DMS79 (cell line): ENCODE data around the gene AFF3.
"Not testable (repeated sequence)": the region's sequence is repeated elsewhere in the genome, so short reads cannot be mapped to it uniquely, and the experiment has no call there.

Experiments used
- DNase-seq: peaks from one replicate; lab custom pipeline; 2025; lab: John Stamatoyannopoulos, UW

Gene AFF3

GRCh38 chr2:100142393-100142792, at the start of gene AFF3:
Gene AFF3, minus strand, starts transcription at chr2:100142590. Its CDS starts 38,136 bp downstream, at chr2:100104454.
- no peak for DNase-seq

GRCh38 chr2:100189387-100189786, 47.0 kb upstream of the AFF3 start:
- DNase-seq, result no peak

- DNase-seq, result no peak
Measured at GRCh38 chr2:100188326-100188725, 45.9 kb upstream of the AFF3 start.

DNA sequence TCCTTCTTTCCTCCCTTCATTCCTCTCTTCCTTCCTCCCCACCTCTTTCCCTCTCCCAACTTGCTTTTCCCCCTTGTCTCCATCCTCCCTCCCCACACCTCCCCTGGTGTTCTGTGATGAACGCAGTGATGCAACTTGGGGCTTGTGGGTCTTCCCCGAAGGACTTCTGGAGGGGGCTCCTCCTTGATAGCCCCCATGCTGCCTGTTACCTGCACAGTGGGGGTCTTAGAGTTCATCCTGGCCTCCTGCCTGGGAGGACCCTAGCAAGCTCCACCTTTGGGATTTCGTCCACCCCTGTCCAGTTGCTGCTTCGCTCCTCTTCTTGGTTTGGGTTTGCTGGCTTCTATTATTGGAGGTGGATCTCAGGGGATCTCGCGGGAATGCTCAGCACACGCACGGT, 43.7 kb upstream of the AFF3 start:
- no peak for DNase-seq

DNA sequence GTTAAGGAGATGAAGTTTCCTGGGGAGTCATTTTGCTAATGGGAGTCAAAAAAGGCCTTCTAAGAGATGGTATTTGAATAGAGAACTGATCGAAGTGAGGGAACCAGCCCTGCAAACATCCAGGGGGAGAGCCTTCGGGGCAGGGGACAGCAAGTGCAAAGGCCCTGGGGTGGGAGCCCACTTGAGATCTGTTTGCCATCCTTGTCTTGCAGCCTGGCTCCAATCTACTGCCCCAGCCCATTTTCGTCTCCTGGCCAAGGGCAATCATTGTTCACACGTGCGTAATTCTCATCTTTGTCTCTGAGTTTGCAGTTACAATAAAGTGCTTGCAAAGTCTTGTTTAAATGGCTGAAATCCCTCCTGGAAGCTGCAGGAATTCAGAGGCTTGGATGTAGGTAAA, 43.1 kb upstream of the AFF3 start:
- DNase-seq, result no peak

DNA sequence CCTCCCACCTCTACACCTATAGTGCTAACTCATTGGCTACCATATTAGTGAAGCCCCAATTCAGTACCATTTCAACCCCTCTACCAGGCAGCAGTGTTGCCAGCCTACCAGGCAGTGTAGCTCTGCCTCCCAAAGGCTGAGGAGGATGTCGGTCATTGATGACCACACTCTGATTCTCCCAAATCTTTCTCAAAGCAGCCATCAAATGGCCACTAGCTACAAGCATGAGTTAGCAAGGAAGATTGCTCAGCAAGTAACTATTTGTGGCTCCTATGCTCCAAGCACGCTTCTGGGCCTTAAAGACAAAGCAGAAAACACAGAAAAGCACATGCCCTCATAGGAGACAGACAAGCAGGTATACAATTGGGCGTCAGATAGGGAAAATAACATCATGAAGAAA, 42.7 kb upstream of the AFF3 start:
- no peak for DNase-seq

- DNase-seq, result no peak
Measured at GRCh38 chr2:100184055-100184737, 41.8 kb upstream of the AFF3 start.

GRCh38 chr2:100182494-100183361, 40.3 kb upstream of the AFF3 start:
- DNase-seq, result no peak

GRCh38 chr2:100180503-100180902, 38.1 kb upstream of the AFF3 start:
- no peak for DNase-seq

- DNase-seq, result no peak
Measured at GRCh38 chr2:100179806-100180205, 37.4 kb upstream of the AFF3 start.

DNA sequence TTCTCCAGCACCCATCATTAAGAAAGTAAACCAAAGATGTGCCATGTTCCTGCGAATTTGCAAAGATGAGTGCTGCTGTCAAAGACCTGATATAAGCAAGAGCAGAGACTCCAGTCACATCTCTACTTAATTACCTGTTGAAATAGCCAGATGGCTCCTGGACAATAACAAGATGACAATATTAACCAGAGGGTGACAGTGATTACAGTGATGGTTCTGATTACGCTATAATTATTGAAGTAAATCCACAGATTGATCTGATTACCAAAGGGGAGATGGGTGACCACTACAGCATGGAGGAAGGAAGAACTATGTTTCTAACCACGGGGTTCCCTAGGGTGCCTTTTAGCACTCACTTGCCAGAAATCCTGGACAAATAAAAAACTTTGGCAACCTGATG, 36.5 kb upstream of the AFF3 start:
- no peak for DNase-seq

DNA sequence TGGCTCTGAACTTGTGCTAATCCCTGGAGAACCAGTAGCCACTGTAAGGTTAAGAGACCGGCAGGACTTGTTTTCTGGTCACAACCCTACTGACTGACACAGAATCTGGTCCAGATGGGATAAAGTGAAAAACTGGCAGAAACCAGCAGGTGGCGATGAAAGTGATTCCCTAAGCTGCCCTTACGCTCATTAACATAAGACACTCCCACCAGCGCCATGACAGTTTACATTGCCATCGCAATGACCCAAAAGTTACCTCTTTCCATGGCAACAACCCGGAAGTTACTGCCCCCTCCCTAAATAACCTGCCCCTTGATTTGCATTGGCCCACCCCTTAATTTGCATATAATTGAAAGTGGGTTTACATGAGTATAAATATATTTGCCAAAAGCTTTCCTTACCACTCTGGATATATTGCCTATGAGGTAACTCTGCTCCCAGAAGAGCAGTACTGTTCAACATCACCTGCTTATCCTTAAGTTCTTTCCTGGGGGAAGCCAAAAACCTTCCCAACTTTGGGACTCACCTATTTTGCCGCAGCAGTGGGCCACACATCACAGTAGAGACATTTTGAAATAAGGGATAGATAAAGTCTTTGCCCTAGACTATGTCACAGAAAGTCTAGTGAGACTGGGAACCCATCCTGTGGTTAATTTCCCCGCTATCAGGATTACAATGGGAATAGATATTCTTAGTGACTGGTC, 35.8 kb upstream of the AFF3 start:
- no peak for DNase-seq

- DNase-seq, result no peak
Measured at GRCh38 chr2:100176925-100177324, 34.5 kb upstream of the AFF3 start.

DNA sequence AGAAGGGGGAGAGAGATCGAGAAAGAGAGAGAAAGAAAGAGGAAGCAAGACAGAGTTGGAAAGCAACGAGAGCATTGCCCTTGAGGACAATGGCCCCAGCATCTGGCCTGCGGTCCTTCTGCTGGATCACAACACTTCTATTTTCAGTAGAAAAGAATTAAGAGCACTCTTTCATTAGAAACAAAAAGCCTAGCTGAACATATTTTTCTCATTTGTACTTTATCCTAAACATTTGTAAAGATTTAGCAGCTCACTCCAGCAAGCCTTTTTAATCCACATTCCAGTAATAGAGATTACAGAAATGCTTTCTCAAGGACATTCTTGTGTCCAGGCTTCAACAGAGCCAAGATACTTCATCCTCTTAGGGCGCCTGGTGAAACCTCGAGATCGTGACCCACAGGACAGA, 31.6 kb upstream of the AFF3 start:
- no peak for DNase-seq

DNA sequence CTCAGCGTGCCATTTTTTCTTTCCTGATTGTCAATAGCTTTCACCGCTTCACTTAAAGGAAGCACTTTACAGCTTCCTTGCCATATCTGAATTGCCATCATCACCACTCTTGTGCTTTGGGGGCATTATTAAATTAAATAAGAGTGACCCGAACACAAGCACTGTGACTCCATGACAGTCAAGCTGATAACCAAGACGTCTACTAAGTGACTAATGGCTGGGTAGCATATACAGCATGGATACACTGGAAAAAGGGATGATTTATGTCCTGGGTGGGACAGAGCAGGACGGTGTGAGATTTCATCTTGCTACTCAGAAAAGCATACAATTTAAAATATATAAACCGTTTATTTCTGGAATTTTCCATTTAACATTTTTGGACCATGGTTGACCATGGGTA, 24.3 kb upstream of the AFF3 start:
- no peak for DNase-seq

GRCh38 chr2:100163605-100164004, 21.2 kb upstream of the AFF3 start:
- DNase-seq, result no peak

- DNase-seq, result no peak
Measured at GRCh38 chr2:100161945-100162620, 19.7 kb upstream of the AFF3 start.

DNA sequence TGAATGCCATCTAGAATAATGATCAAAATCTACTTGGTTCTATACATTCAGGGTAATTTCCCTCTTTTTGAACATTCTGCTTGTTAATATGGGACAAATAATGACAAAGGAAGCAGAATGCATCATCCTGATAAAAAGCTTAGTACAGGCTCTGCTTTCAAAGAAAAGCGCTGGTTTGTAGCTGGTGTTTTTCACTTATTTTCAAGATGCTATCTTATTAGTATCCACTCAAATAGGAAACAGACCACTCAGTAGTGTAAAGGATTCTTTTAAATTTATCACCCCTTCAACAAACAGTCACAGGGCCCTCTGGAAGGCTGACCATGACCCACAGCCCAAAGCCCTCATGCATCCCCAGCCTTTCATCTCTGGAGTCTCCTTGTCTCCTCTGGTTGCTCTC, 18.0 kb upstream of the AFF3 start:
- DNase-seq, result no peak

- DNase-seq, result not testable (repeated sequence)
Measured at GRCh38 chr2:100151832-100152231, 9.4 kb upstream of the AFF3 start.

- DNase-seq, result no peak
Measured at GRCh38 chr2:100151310-100151709, 8.9 kb upstream of the AFF3 start.

- no peak for DNase-seq
Measured at GRCh38 chr2:100148883-100149282, 6.5 kb upstream of the AFF3 start.

GRCh38 chr2:100146657-100146960, 4.2 kb upstream of the AFF3 start:
- DNase-seq, result no peak
